Neural cell (in vitro differentiated cells): Measurements from ENCODE around the gene MGAT5. TPM values are rescaled to one million over a fixed set of nuclear protein-coding genes. Genes with fewer than 3 reads are reported as not detected.

Source experiments
- H2AFZ ChIP-seq: fragments of 200-600, 300-800 bp; sonication (generic), shearing (Covaris generic); 2 replicates; pipeline ENCODE4 v1.6.0; 2014; ENCODE audit warnings: low read depth, mild to moderate bottlenecking, antibody characterized with exemption, low read length, moderate library complexity
- H3F3A ChIP-seq: fragments of 200-600 bp; shearing (Covaris generic); 2 replicates; pipeline ENCODE4 v1.6.1; 2016; ENCODE audit warnings: mild to moderate bottlenecking, moderate library complexity, mixed read lengths, antibody characterized with exemption, low read length; ENCODE audit not compliant: insufficient read depth, poor library complexity, severe bottlenecking
- H3K27ac ChIP-seq: fragments of 200-600, 300-800 bp; sonication (generic), shearing (Covaris generic); 2 replicates; pipeline ENCODE4 v1.5.1; 2014; ENCODE audit warnings: mild to moderate bottlenecking, low read length, moderate library complexity
- H3K27me3 ChIP-seq: fragments of 300-800, 200-600 bp; sonication (generic), shearing (Covaris generic); 2 replicates; pipeline ENCODE4 v1.6.0; 2014; ENCODE audit warnings: mild to moderate bottlenecking, low read depth, low read length, moderate library complexity; ENCODE audit not compliant: insufficient read depth
- H3K36me3 ChIP-seq: fragments of 300-800, 200-600 bp; sonication (generic), shearing (Covaris generic); 2 replicates; pipeline ENCODE4 v1.5.1; 2014; ENCODE audit warnings: mild to moderate bottlenecking, antibody characterized with exemption, low read length, moderate library complexity; ENCODE audit not compliant: insufficient read depth
- H3K4me2 ChIP-seq: fragments of 300-800, 200-600 bp; sonication (generic), shearing (Covaris generic); 2 replicates; pipeline ENCODE4 v1.6.0; 2014; ENCODE audit warnings: mild to moderate bottlenecking, low read length
- H3K4me3 ChIP-seq: fragments of 300-800, 200-600 bp; sonication (generic), shearing (Covaris generic); 2 replicates; pipeline ENCODE4 v1.5.1; 2014; ENCODE audit warnings: mild to moderate bottlenecking, low read length, moderate library complexity
- H3K79me2 ChIP-seq: fragments of 200-600 bp; shearing (Covaris generic); replicated peaks from 2 replicates; pipeline ENCODE4 v1.6.0; 2014; ENCODE audit warnings: mild to moderate bottlenecking, low read length, moderate library complexity; ENCODE audit not compliant: insufficient read depth
- H3K9ac ChIP-seq: fragments of 300-800, 200-600 bp; sonication (generic), shearing (Covaris generic); 2 replicates; pipeline ENCODE4 v1.6.1; 2016; ENCODE audit warnings: mild to moderate bottlenecking, low read length, mixed read lengths
- H3K9me2 ChIP-seq: fragments of 200-600 bp; shearing (Covaris generic); 2 replicates; pipeline ENCODE4 v1.6.1; 2016; ENCODE audit warnings: mild to moderate bottlenecking, low read length, mixed read lengths; ENCODE audit not compliant: insufficient read depth
- H3K9me3 ChIP-seq: fragments of 200-600, 300-800 bp; sonication (generic), shearing (Covaris generic); 2 replicates; pipeline ENCODE4 v1.6.1; 2016; ENCODE audit warnings: mild to moderate bottlenecking, mixed run types, low read length, moderate library complexity, mixed read lengths
- H4K20me1 ChIP-seq: fragments of 200-600 bp; shearing (Covaris generic); 2 replicates; pipeline ENCODE4 v1.6.1; 2016; ENCODE audit warnings: mild to moderate bottlenecking, mixed run types; ENCODE audit not compliant: insufficient read depth
- EP300 ChIP-seq: fragments of 450-650 bp; conservative IDR thresholded peaks from 2 replicates; pipeline ENCODE4 v1.6.1; 2014; ENCODE audit warnings: antibody characterized with exemption, mild to moderate bottlenecking, moderate library complexity; ENCODE audit not compliant: poor library complexity, severe bottlenecking
- EZH2 ChIP-seq: fragments of 200-600, 300-800 bp; shearing (Covaris generic), sonication (generic); IDR thresholded peaks from 2 replicates; pipeline ENCODE4 v1.6.1; 2014; ENCODE audit warnings: antibody characterized with exemption, low read length, borderline replicate concordance, mild to moderate bottlenecking; ENCODE audit not compliant: insufficient read depth, poor library complexity, severe bottlenecking
- MXI1 ChIP-seq: fragments of 450-650 bp; conservative IDR thresholded peaks from 2 replicates; pipeline ENCODE4 v1.6.1; 2014; ENCODE audit warnings: antibody characterized with exemption, mild to moderate bottlenecking; ENCODE audit not compliant: poor library complexity, severe bottlenecking
- POLR2AphosphoS5 ChIP-seq: IDR thresholded peaks from 2 replicates; pipeline ENCODE4 v1.6.1; 2012
- RAD21 ChIP-seq: fragments of 450-650 bp; conservative IDR thresholded peaks from 2 replicates; pipeline ENCODE4 v1.6.1; 2014; ENCODE audit warnings: antibody characterized with exemption, mild to moderate bottlenecking, moderate library complexity
- SMC3 ChIP-seq: fragments of 450-650 bp; conservative IDR thresholded peaks from 2 replicates; pipeline ENCODE4 v1.6.1; 2014; ENCODE audit warnings: antibody characterized with exemption, mild to moderate bottlenecking, moderate library complexity; ENCODE audit not compliant: poor library complexity
- TAF1 ChIP-seq: IDR thresholded peaks from 2 replicates; pipeline ENCODE4 v1.6.1; 2012; ENCODE audit warnings: low read depth
- polyA plus RNA-seq: library from polyadenylated mRNA; depleted of rRNA; stranded (reverse); fragments of >200 nt; gene quantifications from 2 replicates; pipeline ENCODE4 v1.2.3, GENCODE V29; 2014
- TF ChIP-seq, protein P1 (sequence below): IDR thresholded peaks from 2 replicates; pipeline ENCODE4 v1.6.1; 2012; ENCODE audit warnings: borderline replicate concordance

The MGAT5 gene
- polyA plus RNA-seq, 1 donor from 2014 or later = 40.9 TPM

DNA sequence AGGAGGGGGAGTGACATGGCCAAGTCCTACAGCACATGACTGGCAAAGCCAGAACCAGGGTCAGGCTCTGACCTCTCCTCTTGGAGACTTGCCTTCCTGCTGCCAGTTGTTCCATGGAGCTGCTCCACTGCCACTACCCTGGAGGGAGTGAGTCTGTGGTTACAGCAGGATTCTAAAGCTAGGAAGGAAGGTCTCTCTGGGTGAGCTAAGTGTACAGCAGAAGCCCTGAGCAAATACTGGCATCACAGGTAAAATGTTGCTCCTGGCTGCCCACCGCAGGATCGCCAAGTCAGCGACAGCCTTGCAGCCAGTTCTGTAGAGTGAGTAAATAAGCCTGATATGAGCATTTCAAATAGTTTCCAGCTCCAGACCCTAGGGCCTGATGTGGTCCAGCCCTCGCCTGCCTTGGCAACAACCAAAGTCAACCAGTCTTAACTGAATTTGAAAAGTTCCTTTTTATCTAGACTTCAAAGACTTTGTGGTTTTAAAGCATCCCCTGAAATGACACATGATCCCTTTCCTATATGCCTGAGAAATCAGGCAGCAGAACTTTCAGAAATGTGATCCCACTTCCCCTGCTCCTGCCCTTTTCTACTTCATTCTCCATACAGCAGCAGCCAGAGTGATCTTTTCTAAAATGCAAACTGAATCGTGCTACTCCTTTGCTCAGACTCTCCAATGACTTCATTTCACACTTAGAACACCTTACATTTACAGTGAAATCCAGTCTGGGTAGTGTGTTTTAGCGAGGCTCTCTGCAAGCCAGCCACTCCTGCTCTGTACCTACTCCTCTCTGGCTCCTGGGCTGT lies 114.3 kb downstream of the MGAT5 start:
- no peak overlapping the region for H3K4me3 ChIP-seq
- H3K9me3 ChIP-seq = no peaks in the 10 kb centered on the region
- H2AFZ ChIP-seq = no peak overlapping the region
- no peaks in the 10 kb centered on the region for H3F3A ChIP-seq
- H3K27me3 ChIP-seq = no peaks in the 10 kb centered on the region
- no peak for TF ChIP-seq MXI1
- TF ChIP-seq POLR2AphosphoS5 = no peak
- H3K4me2 ChIP-seq = no peak overlapping the region
- H3K36me3 ChIP-seq = no peaks in the 10 kb centered on the region
- H4K20me1 ChIP-seq = no peaks in the 10 kb centered on the region
- no peak overlapping the region for H3K27ac ChIP-seq
- no peaks in the 10 kb centered on the region for H3K9me2 ChIP-seq
- H3K9ac ChIP-seq = no peak overlapping the region
- no peaks in the 10 kb centered on the region for H3K79me2 ChIP-seq

DNA sequence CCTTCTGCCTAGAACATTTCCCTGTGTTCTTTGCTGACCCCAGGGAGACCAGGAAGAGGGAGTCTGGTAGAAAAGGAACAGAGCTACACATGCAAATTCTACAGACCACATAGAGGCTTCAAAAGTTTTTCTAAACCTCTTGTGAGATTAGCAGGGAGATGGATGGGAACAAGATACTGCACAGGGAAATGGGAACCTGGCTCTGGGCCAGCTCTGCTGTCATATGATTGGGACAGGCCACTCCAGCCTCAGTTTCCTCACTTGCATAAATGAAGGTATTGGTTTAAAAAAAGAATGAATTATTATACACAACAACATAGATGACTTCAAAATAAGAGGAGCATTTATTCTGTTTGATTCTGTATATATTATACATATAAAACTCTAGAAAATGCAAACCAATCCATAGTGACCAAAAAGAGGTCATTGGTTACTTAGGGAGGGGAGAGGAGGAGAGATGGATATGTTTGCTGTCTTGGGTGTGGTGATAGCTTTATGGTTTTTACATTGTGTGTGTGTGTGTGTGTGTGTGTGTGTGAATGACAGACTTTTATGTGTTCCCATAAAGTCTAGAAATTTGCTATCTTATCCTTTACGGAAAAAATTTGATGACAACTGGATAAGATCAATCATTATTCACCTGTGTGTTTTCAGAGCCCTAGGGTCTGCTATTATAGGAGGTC lies 115.5 kb downstream of the MGAT5 start:
- no peak overlapping the region for H3K4me2 ChIP-seq
- no peaks in the 10 kb centered on the region for H3K9me2 ChIP-seq
- H3K27me3 ChIP-seq = no peaks in the 10 kb centered on the region
- no peak overlapping the region for H2AFZ ChIP-seq
- TF ChIP-seq TAF1 = no peak
- no peaks in the 10 kb centered on the region for H3K9me3 ChIP-seq
- H3F3A ChIP-seq = no peaks in the 10 kb centered on the region
- H3K9ac ChIP-seq = no peak overlapping the region
- no peaks in the 10 kb centered on the region for H3K79me2 ChIP-seq
- H3K36me3 ChIP-seq = no peaks in the 10 kb centered on the region
- H3K4me3 ChIP-seq = no peak overlapping the region
- no peak overlapping the region for H3K27ac ChIP-seq
- H4K20me1 ChIP-seq = no peaks in the 10 kb centered on the region

DNA sequence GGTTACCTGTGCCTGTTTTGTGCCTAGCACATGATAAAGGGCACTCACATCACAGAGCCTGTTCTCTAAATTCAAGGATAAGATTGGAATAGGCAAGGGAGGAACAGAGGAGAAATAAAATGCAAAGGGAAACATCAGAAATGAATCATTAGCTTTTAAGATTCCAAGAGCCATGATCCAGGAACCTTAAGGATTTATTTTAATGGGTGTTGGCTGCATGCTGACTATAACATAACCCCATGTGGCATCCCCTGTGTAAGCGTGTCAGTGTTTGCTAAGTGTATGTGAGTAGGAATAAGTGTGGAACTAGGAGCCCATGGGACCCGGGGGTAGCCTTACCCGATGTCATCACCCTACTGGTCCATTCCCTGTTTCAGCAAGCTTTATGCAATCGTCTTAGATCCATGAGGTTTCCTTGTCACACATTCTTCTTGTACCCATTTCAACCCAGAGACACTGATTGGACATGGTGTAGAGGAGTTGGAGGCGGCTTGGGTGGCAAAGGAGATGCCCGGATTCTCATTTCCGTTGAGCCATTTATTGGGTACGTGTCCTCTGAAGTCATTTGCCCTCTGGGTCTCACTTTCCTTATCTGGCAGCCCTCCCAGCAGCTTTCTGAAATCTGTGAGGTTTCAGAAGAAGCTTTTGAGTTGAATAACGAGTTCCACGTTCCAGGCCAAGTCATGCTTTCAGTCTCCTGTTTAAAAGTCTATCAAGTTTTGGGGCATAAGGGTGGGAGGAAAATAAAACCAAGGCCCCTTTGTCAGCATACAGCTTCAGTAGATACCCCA lies 117.0 kb downstream of the MGAT5 start:
- Histone ChIP-seq H3K36me3 (no peaks in the 10 kb centered on the region), H3F3A (no peaks in the 10 kb centered on the region), H3K79me2 (no peaks in the 10 kb centered on the region), H3K4me2 (no peak overlapping the region), H3K9me3 (no peaks in the 10 kb centered on the region), H3K27me3 (no peaks in the 10 kb centered on the region), H2AFZ (no peak overlapping the region), H3K27ac (no peak overlapping the region), H3K9me2 (no peaks in the 10 kb centered on the region), H3K9ac (no peak overlapping the region), H4K20me1 (no peaks in the 10 kb centered on the region), H3K4me3 (no peak overlapping the region)
- TF ChIP-seq EZH2 = no peak
- no peak for TF ChIP-seq SMC3
- no peak for TF ChIP-seq EP300
- TF ChIP-seq MXI1 = no peak
- no peak for TF ChIP-seq RAD21
- TF ChIP-seq, protein P1, sequence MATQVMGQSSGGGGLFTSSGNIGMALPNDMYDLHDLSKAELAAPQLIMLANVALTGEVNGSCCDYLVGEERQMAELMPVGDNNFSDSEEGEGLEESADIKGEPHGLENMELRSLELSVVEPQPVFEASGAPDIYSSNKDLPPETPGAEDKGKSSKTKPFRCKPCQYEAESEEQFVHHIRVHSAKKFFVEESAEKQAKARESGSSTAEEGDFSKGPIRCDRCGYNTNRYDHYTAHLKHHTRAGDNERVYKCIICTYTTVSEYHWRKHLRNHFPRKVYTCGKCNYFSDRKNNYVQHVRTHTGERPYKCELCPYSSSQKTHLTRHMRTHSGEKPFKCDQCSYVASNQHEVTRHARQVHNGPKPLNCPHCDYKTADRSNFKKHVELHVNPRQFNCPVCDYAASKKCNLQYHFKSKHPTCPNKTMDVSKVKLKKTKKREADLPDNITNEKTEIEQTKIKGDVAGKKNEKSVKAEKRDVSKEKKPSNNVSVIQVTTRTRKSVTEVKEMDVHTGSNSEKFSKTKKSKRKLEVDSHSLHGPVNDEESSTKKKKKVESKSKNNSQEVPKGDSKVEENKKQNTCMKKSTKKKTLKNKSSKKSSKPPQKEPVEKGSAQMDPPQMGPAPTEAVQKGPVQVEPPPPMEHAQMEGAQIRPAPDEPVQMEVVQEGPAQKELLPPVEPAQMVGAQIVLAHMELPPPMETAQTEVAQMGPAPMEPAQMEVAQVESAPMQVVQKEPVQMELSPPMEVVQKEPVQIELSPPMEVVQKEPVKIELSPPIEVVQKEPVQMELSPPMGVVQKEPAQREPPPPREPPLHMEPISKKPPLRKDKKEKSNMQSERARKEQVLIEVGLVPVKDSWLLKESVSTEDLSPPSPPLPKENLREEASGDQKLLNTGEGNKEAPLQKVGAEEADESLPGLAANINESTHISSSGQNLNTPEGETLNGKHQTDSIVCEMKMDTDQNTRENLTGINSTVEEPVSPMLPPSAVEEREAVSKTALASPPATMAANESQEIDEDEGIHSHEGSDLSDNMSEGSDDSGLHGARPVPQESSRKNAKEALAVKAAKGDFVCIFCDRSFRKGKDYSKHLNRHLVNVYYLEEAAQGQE = no peak
- TF ChIP-seq POLR2AphosphoS5 = no peak
- no peak for TF ChIP-seq TAF1
